Left ventricle myocardium inferior (tissue), 1 donor: ENCODE data around the gene AFAP1L2. TPM values are rescaled to one million over a fixed set of nuclear protein-coding genes. Genes with fewer than 3 reads are reported as not detected.

ENCODE experiments used
- DNase-seq: peaks from one replicate; pipeline ENCODE4 v3.0.0-alpha.2; 2020
- H3K27ac ChIP-seq: fragments of 200-600 bp; replicated peaks from 2 replicates; pipeline ENCODE4 v1.8.0; 2021
- H3K27me3 ChIP-seq: fragments of 200-600 bp; 2 replicates; pipeline ENCODE4 v1.8.0; 2021; ENCODE audit warnings: low read depth
- H3K36me3 ChIP-seq: fragments of 200-600 bp; 2 replicates; pipeline ENCODE4 v1.8.0; 2021
- H3K4me1 ChIP-seq: fragments of 200-600 bp; 2 replicates; pipeline ENCODE4 v1.8.0; 2021
- H3K4me3 ChIP-seq: fragments of 200-600 bp; 2 replicates; pipeline ENCODE4 v1.8.0; 2021; ENCODE audit warnings: mild to moderate bottlenecking, moderate library complexity
- H3K9me3 ChIP-seq: fragments of 200-600 bp; replicated peaks from 2 replicates; pipeline ENCODE4 v1.8.0; 2021
- CTCF ChIP-seq: fragments of 200-600 bp; IDR thresholded peaks from 2 replicates; pipeline ENCODE4 v1.8.0; 2021; ENCODE audit warnings: antibody characterized with exemption, mild to moderate bottlenecking, borderline replicate concordance
- intact Hi-C: fragments of 100-400 bp; cut with micrococcal nuclease; formaldehyde crosslinking; loops from one replicate; pipeline ENCODE4 v1.11.0; 2022
- total RNA-seq: library from RNA; stranded (reverse); fragmentation: NEBNext Ultra II Directional; extraction: Animal tissue kit (Norgen Biotek cat#: 25700); gene quantifications from one replicate; pipeline ENCODE4 v1.2.1, GENCODE V29; 2021
- donor health status: DM: no; HTN: yes; CAD: no; lungs with severe emphysema.

The AFAP1L2 gene
- total RNA-seq, 1 donor from 2014 or later = 7.0 TPM

GRCh38 chr10:114310346-114310745 is 94.0 kb downstream of the AFAP1L2 start:
- no peak for TF ChIP-seq CTCF
- Histone ChIP-seq H3K27ac (no peak overlapping the region), H3K4me3 (no peak overlapping the region), H3K9me3 (no peaks in the 10 kb centered on the region), H3K27me3 (no peaks in the 10 kb centered on the region), H3K4me1 (peaks cover 24% of the 10 kb centered on the region), H3K36me3 (peaks cover 17% of the 10 kb centered on the region)
- DNase-seq = no peak
- intact Hi-C loops = no loop called here

GRCh38 chr10:114309364-114309651 is 95.0 kb downstream of the AFAP1L2 start:
- no peak overlapping the region for H3K4me3 ChIP-seq
- DNase-seq = no peak
- TF ChIP-seq CTCF = no peak
- intact Hi-C loops = no loop called here
- H3K9me3 ChIP-seq = no peaks in the 10 kb centered on the region
- peaks cover 29% of the 10 kb centered on the region for H3K4me1 ChIP-seq
- no peak overlapping the region for H3K27ac ChIP-seq
- peaks cover 17% of the 10 kb centered on the region for H3K36me3 ChIP-seq
- H3K27me3 ChIP-seq = no peaks in the 10 kb centered on the region

- Histone ChIP-seq H3K27ac (no peak overlapping the region), H3K27me3 (no peaks in the 10 kb centered on the region), H3K4me3 (no peak overlapping the region), H3K4me1 (peaks cover 34% of the 10 kb centered on the region), H3K36me3 (peaks cover 12% of the 10 kb centered on the region), H3K9me3 (no peaks in the 10 kb centered on the region)
- DNase-seq = no peak
- intact Hi-C loops = no loop called here
- no peak for TF ChIP-seq CTCF
Observed at GRCh38 chr10:114308531-114309363, 95.6 kb downstream of the AFAP1L2 start.

- Histone ChIP-seq H3K4me3 (no peak overlapping the region), H3K27ac (no peak overlapping the region), H3K36me3 (peaks cover 7% of the 10 kb centered on the region), H3K27me3 (no peaks in the 10 kb centered on the region), H3K4me1 (peaks cover 38% of the 10 kb centered on the region), H3K9me3 (no peaks in the 10 kb centered on the region)
- no peak for DNase-seq
- intact Hi-C loops = no loop called here
- TF ChIP-seq CTCF = no peak
Observed at GRCh38 chr10:114307731-114308130, 96.6 kb downstream of the AFAP1L2 start.

- Histone ChIP-seq H3K36me3 (peaks cover 2% of the 10 kb centered on the region), H3K4me1 (peaks cover 47% of the 10 kb centered on the region), H3K27me3 (no peaks in the 10 kb centered on the region), H3K27ac (no peak overlapping the region), H3K9me3 (no peaks in the 10 kb centered on the region), H3K4me3 (no peak overlapping the region)
- no peak for DNase-seq
- intact Hi-C loops = no loop called here
- no peak for TF ChIP-seq CTCF
Observed at GRCh38 chr10:114306116-114306973, 98.0 kb downstream of the AFAP1L2 start.
